Cardiac septum (tissue), 1 donor: ENCODE measurements around the gene KCNMB3. TPM values are rescaled to one million over a fixed set of nuclear protein-coding genes. Genes with fewer than 3 reads are reported as not detected.
"Not testable (repeated sequence)": the region's sequence is repeated elsewhere in the genome, so short reads cannot be mapped to it uniquely, and the experiment has no call there.

ENCODE experiments used
- DNase-seq: peaks from one replicate; pipeline ENCODE4 v3.0.0-alpha.2; 2020; ENCODE audit warnings: low spot score
- intact Hi-C: fragments of 100-400 bp; cut with DNase I; formaldehyde crosslinking; loops from one replicate; pipeline ENCODE4 v1.14.0; 2022
- total RNA-seq: library from RNA; stranded (reverse); fragmentation: NEBNext Ultra II Directional; extraction: Animal tissue kit (Norgen Biotek cat#: 25700); gene quantifications from one replicate; pipeline ENCODE4 v1.2.1, GENCODE V29; 2021
- donor health status: DM: no; HTN: no; CAD: no.

Gene KCNMB3
- total RNA-seq, 1 donor from 2014 or later: 1.9 TPM

- DNase-seq: no peak
- intact Hi-C loops: no loop called here
Observed at GRCh38 chr3:179223548-179223947, 27.4 kb downstream of the KCNMB3 start.

GRCh38 chr3:179218213-179218612 is 32.7 kb downstream of the KCNMB3 start:
- intact Hi-C loops, DNase-seq: not testable (repeated sequence)

- intact Hi-C loops, DNase-seq: not testable (repeated sequence)
Observed at GRCh38 chr3:179215550-179215949, 35.4 kb downstream of the KCNMB3 start.

- intact Hi-C loops: no loop called here
- DNase-seq: no peak
Observed at GRCh38 chr3:179200790-179201189, 50.1 kb downstream of the KCNMB3 start.

- intact Hi-C loops: no loop called here
- no peak for DNase-seq
Observed at GRCh38 chr3:179196700-179197099, 54.2 kb downstream of the KCNMB3 start.

GRCh38 chr3:179196098-179196497 is 54.8 kb downstream of the KCNMB3 start:
- no peak for DNase-seq
- intact Hi-C loops: no loop called here

- intact Hi-C loops: no loop called here
- DNase-seq: no peak
Observed at GRCh38 chr3:179194931-179195330, 56.0 kb downstream of the KCNMB3 start.

Other genes starting within 250 kb of the KCNMB3 start
- 18.3 TPM for gene ZMAT3, start 179.3 kb downstream of the KCNMB3 start, total RNA-seq
- 28.8 TPM for gene PIK3CA, start 102.8 kb downstream of the KCNMB3 start, total RNA-seq
- gene ZNF639, start 71.9 kb upstream of the KCNMB3 start, total RNA-seq: 25.5 TPM
- gene MFN1, start 96.6 kb upstream of the KCNMB3 start, total RNA-seq: 49.2 TPM
- gene GNB4, start 200.4 kb upstream of the KCNMB3 start, total RNA-seq: 14.7 TPM